ENCODE data around the gene TMEM225B. TPM values are rescaled to one million over a fixed set of nuclear protein-coding genes. Genes with fewer than 3 reads are reported as not detected.

Gene TMEM225B
- total RNA-seq, 1 donor from 2014 or later: 0.91 TPM

- Mint-ChIP-seq H3K4me1 (ENCODE audit: low read depth) (no peaks in the 10 kb centered on the region), H3K27ac (no peak overlapping the region), H3K4me3 (ENCODE audit: low read depth) (no peak overlapping the region), H3K36me3 (ENCODE audit: insufficient read depth) (no peaks in the 10 kb centered on the region), H3K9me3 (ENCODE audit: low read depth) (no peaks in the 10 kb centered on the region), H3K27me3 (peaks cover 8% of the 10 kb centered on the region)
- DNase-seq (ENCODE audit: low spot score, unreplicated experiment): no peak
- no peak for TF ChIP-seq CTCF (IDR thresholded peaks at IDR 0.05; ENCODE audit: unreplicated experiment)
Measured at GRCh38 chr7:99599836-99600235, 1.8 kb downstream of the TMEM225B start.

- DNase-seq (ENCODE audit: low spot score, unreplicated experiment): no peak
Measured at GRCh38 chr7:99601656-99602310, 3.7 kb downstream of the TMEM225B start.

GRCh38 chr7:99605527-99605926, 7.5 kb downstream of the TMEM225B start:
- no peaks in the 10 kb centered on the region for H3K4me1 Mint-ChIP-seq (ENCODE audit: low read depth)

More at GRCh38 chr7:99601656-99602310, 3.7 kb downstream of the TMEM225B start:
- H3K9me3 Mint-ChIP-seq (ENCODE audit: low read depth): no peaks in the 10 kb centered on the region
- no peaks in the 10 kb centered on the region for H3K4me1 Mint-ChIP-seq (ENCODE audit: low read depth)
- no peak overlapping the region for H3K27ac Mint-ChIP-seq
- no peaks in the 10 kb centered on the region for H3K36me3 Mint-ChIP-seq (ENCODE audit: insufficient read depth)
- TF ChIP-seq CTCF (IDR thresholded peaks at IDR 0.05; ENCODE audit: unreplicated experiment): no peak
- peaks cover 8% of the 10 kb centered on the region for H3K27me3 Mint-ChIP-seq
- no peak overlapping the region for H3K4me3 Mint-ChIP-seq (ENCODE audit: low read depth)

GRCh38 chr7:99606531-99606930, 8.5 kb downstream of the TMEM225B start:
- Mint-ChIP-seq H3K27me3 (peaks cover 15% of the 10 kb centered on the region), H3K4me1 (ENCODE audit: low read depth) (no peaks in the 10 kb centered on the region), H3K9me3 (ENCODE audit: low read depth) (no peaks in the 10 kb centered on the region), H3K4me3 (ENCODE audit: low read depth) (no peak overlapping the region), H3K27ac (no peak overlapping the region), H3K36me3 (ENCODE audit: insufficient read depth) (no peaks in the 10 kb centered on the region)
- no peak for TF ChIP-seq CTCF (IDR thresholded peaks at IDR 0.05; ENCODE audit: unreplicated experiment)
- DNase-seq (ENCODE audit: low spot score, unreplicated experiment): no peak

More at GRCh38 chr7:99605527-99605926, 7.5 kb downstream of the TMEM225B start:
- no peak overlapping the region for H3K27ac Mint-ChIP-seq
- H3K27me3 Mint-ChIP-seq: peaks cover 14% of the 10 kb centered on the region
- no peak for TF ChIP-seq CTCF (IDR thresholded peaks at IDR 0.05; ENCODE audit: unreplicated experiment)
- no peaks in the 10 kb centered on the region for H3K9me3 Mint-ChIP-seq (ENCODE audit: low read depth)
- no peak for DNase-seq (ENCODE audit: low spot score, unreplicated experiment)
- H3K4me3 Mint-ChIP-seq (ENCODE audit: low read depth): no peak overlapping the region
- no peaks in the 10 kb centered on the region for H3K36me3 Mint-ChIP-seq (ENCODE audit: insufficient read depth)

GRCh38 chr7:99607548-99607947, 9.5 kb downstream of the TMEM225B start:
- H3K27ac Mint-ChIP-seq: no peak overlapping the region
- no peaks in the 10 kb centered on the region for H3K36me3 Mint-ChIP-seq (ENCODE audit: insufficient read depth)
- H3K27me3 Mint-ChIP-seq: peaks cover 15% of the 10 kb centered on the region
- DNase-seq (ENCODE audit: low spot score, unreplicated experiment): no peak
- TF ChIP-seq CTCF (IDR thresholded peaks at IDR 0.05; ENCODE audit: unreplicated experiment): no peak
- no peaks in the 10 kb centered on the region for H3K9me3 Mint-ChIP-seq (ENCODE audit: low read depth)
- H3K4me1 Mint-ChIP-seq (ENCODE audit: low read depth): no peaks in the 10 kb centered on the region
- H3K4me3 Mint-ChIP-seq (ENCODE audit: low read depth): no peak overlapping the region

All from progenitor cell of endocrine pancreas (in vitro differentiated cells).